ENCODE data around the gene IER5L.
"Not testable (repeated sequence)": the region's sequence is repeated elsewhere in the genome, so short reads cannot be mapped to it uniquely, and the experiment has no call there.

Gene IER5L

GRCh38 chr9:129202613-129203555 lies 24.8 kb upstream of the IER5L start:
- DNase-seq: peak; percentile 84

GRCh38 chr9:129201866-129202265 lies 23.8 kb upstream of the IER5L start:
- DNase-seq: no peak

- DNase-seq: no peak
Measured at GRCh38 chr9:129201289-129201688, 23.2 kb upstream of the IER5L start.

GRCh38 chr9:129200255-129200654 lies 22.2 kb upstream of the IER5L start:
- DNase-seq: no peak

GRCh38 chr9:129199044-129199435 lies 21.0 kb upstream of the IER5L start:
- no peak for DNase-seq

GRCh38 chr9:129198319-129199043 lies 20.4 kb upstream of the IER5L start:
- no peak for DNase-seq

- DNase-seq: no peak
Measured at GRCh38 chr9:129197978-129198318, 19.9 kb upstream of the IER5L start.

- not testable (repeated sequence) for DNase-seq
Measured at GRCh38 chr9:129197045-129197444, 19.0 kb upstream of the IER5L start.

- DNase-seq: no peak
Measured at GRCh38 chr9:129195606-129196005, 17.5 kb upstream of the IER5L start.

GRCh38 chr9:129194221-129194620 lies 16.2 kb upstream of the IER5L start:
- DNase-seq: no peak

GRCh38 chr9:129193655-129194054 lies 15.6 kb upstream of the IER5L start:
- DNase-seq: no peak

- no peak for DNase-seq
Measured at GRCh38 chr9:129191234-129191633, 13.2 kb upstream of the IER5L start.

GRCh38 chr9:129189971-129190370 lies 11.9 kb upstream of the IER5L start:
- not testable (repeated sequence) for DNase-seq

- DNase-seq: no peak
Measured at GRCh38 chr9:129187042-129187441, 9.0 kb upstream of the IER5L start.

GRCh38 chr9:129185991-129186390 lies 7.9 kb upstream of the IER5L start:
- DNase-seq: no peak

- no peak for DNase-seq
Measured at GRCh38 chr9:129185402-129185801, 7.3 kb upstream of the IER5L start.

GRCh38 chr9:129184596-129185122 lies 6.6 kb upstream of the IER5L start:
- no peak for DNase-seq

- DNase-seq: no peak
Measured at GRCh38 chr9:129184219-129184524, 6.1 kb upstream of the IER5L start.

GRCh38 chr9:129183495-129184218 lies 5.6 kb upstream of the IER5L start:
- DNase-seq: no peak

GRCh38 chr9:129182625-129183494 lies 4.8 kb upstream of the IER5L start:
- DNase-seq: no peak

- no peak for DNase-seq
Measured at GRCh38 chr9:129182122-129182521, 4.1 kb upstream of the IER5L start.

GRCh38 chr9:129181246-129181645 lies 3.2 kb upstream of the IER5L start:
- no peak for DNase-seq
